Renal cortical epithelial cell (primary cell): ENCODE data around the gene DIS3L2. TPM values are rescaled to one million over a fixed set of nuclear protein-coding genes. Genes with fewer than 3 reads are reported as not detected.
"Not testable (repeated sequence)": the region's sequence is repeated elsewhere in the genome, so short reads cannot be mapped to it uniquely, and the experiment has no call there.

Source experiments
- DNase-seq: peaks from one replicate; pipeline ENCODE4 v3.0.0-alpha.2; 2011; ENCODE audit warnings: low read depth
- total RNA-seq: library from RNA; depleted of rRNA; stranded (reverse); fragments of >200 nt; gene quantifications from 2 replicates; pipeline ENCODE4 v1.2.3, GENCODE V29; 2014

Gene DIS3L2
- total RNA-seq, 1 donor from 2014 or later = 28.5 TPM

GRCh38 chr2:232008907-232009638 is 47.6 kb downstream of the DIS3L2 start:
- DNase-seq = peak; percentile 38

- no peak for DNase-seq
These were observed 48.2 kb downstream of the DIS3L2 start for GRCh38 chr2:232009639-232010274.

GRCh38 chr2:232013701-232014353 is 52.3 kb downstream of the DIS3L2 start:
- DNase-seq = peak; percentile 86

- no peak for DNase-seq
These were observed 53.2 kb downstream of the DIS3L2 start for GRCh38 chr2:232014681-232015080.

- no peak for DNase-seq
These were observed 56.7 kb downstream of the DIS3L2 start for GRCh38 chr2:232018181-232018580.

GRCh38 chr2:232022718-232023117 is 61.2 kb downstream of the DIS3L2 start:
- DNase-seq = no peak

- no peak for DNase-seq
These were observed 61.9 kb downstream of the DIS3L2 start for GRCh38 chr2:232023426-232023825.

GRCh38 chr2:232024457-232024856 is 62.9 kb downstream of the DIS3L2 start:
- DNase-seq = no peak

- DNase-seq = no peak
These were observed 65.4 kb downstream of the DIS3L2 start for GRCh38 chr2:232026910-232027309.

- DNase-seq = no peak
These were observed 66.0 kb downstream of the DIS3L2 start for GRCh38 chr2:232027530-232027929.

GRCh38 chr2:232028071-232028470 is 66.6 kb downstream of the DIS3L2 start:
- DNase-seq = no peak

GRCh38 chr2:232028631-232029030 is 67.1 kb downstream of the DIS3L2 start:
- no peak for DNase-seq

GRCh38 chr2:232029346-232029745 is 67.8 kb downstream of the DIS3L2 start:
- DNase-seq = no peak

GRCh38 chr2:232030229-232030628 is 68.7 kb downstream of the DIS3L2 start:
- DNase-seq = no peak

GRCh38 chr2:232035292-232035691 is 73.8 kb downstream of the DIS3L2 start:
- DNase-seq = not testable (repeated sequence)

GRCh38 chr2:232036876-232037275 is 75.4 kb downstream of the DIS3L2 start:
- DNase-seq = not testable (repeated sequence)

- no peak for DNase-seq
These were observed 76.9 kb downstream of the DIS3L2 start for GRCh38 chr2:232038251-232038880.

GRCh38 chr2:232038881-232039485 is 77.5 kb downstream of the DIS3L2 start:
- DNase-seq = no peak

GRCh38 chr2:232042911-232043574 is 81.5 kb downstream of the DIS3L2 start:
- peak; percentile 16 for DNase-seq

GRCh38 chr2:232043966-232044365 is 82.5 kb downstream of the DIS3L2 start:
- DNase-seq = no peak

- no peak for DNase-seq
These were observed 87.8 kb downstream of the DIS3L2 start for GRCh38 chr2:232049350-232049749.
